Body of pancreas (tissue), 4 donors: Measurements from ENCODE around the gene INSR.

Experiments used
- POLR2A ChIP-seq, 3 donors: fragments of 450-650 bp; IDR thresholded peaks; one replicate each; pipeline ENCODE4 v1.6.1; 2016; ENCODE audit warnings: antibody characterized with exemption in 3 of 3, mild to moderate bottlenecking in 2 of 3
- TF ChIP-seq, protein P1 (sequence below), 7 experiments: fragments of 450-650 bp in 4 of 7; fragments of 200-600 bp in 3 of 7; sonication (generic) in 3 of 7; IDR thresholded peaks; one replicate each; pipeline ENCODE4 v1.5.1; 2016 to 2019; ENCODE audit warnings: antibody characterized with exemption in 7 of 7

DNA sequence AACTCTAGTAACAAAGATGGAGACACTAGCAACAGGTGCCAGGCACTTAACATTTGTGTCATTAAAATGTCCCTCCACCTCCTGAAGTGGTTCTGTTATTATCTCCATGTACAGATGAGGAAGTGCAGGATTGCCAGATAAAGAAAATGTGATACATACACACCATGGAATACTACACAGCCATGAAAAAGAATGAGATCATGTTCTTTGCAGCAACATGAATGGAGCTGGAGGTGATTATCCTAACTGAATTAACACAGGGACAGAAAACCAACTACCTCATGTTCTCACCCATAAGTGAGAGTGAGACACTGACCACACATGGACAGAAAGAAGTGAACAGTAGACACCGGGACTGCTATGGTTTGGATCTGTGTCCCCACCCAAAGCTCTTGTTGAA is 164.2 kb downstream of the INSR start:
- TF ChIP-seq, protein P1, sequence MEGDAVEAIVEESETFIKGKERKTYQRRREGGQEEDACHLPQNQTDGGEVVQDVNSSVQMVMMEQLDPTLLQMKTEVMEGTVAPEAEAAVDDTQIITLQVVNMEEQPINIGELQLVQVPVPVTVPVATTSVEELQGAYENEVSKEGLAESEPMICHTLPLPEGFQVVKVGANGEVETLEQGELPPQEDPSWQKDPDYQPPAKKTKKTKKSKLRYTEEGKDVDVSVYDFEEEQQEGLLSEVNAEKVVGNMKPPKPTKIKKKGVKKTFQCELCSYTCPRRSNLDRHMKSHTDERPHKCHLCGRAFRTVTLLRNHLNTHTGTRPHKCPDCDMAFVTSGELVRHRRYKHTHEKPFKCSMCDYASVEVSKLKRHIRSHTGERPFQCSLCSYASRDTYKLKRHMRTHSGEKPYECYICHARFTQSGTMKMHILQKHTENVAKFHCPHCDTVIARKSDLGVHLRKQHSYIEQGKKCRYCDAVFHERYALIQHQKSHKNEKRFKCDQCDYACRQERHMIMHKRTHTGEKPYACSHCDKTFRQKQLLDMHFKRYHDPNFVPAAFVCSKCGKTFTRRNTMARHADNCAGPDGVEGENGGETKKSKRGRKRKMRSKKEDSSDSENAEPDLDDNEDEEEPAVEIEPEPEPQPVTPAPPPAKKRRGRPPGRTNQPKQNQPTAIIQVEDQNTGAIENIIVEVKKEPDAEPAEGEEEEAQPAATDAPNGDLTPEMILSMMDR (IDR thresholded peaks at IDR 0.05): no peak
- no peak for TF ChIP-seq POLR2A (IDR thresholded peaks at IDR 0.05)
